ENCODE results near the gene SLC25A2. TPM values are rescaled to one million over a fixed set of nuclear protein-coding genes. Genes with fewer than 3 reads are reported as not detected.
"Not testable (repeated sequence)": the region's sequence is repeated elsewhere in the genome, so short reads cannot be mapped to it uniquely, and the experiment has no call there.

SLC25A2 gene
- total RNA-seq, 1 donor: 0.36 TPM

DNA sequence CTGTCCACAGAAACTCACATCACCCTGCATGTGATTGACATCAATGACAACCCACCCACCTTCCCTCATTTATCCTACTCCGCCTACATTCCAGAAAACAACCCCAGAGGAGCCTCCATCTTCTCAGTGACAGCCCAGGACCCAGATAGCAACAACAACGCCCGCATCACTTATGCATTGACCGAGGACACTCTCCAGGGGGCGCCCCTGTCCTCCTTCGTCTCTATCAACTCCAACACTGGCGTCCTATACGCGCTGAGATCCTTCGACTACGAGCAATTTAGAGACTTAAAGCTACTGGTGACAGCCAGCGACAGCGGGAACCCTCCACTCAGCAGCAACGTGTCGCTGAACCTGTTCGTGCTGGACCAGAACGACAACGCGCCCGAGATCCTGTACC is 41.5 kb upstream of the SLC25A2 start:
- Histone ChIP-seq H3K27ac (ENCODE audit: low read depth, low read length) (no peak overlapping the region), H3K4me1 (ENCODE audit: insufficient read depth, low read length) (no peaks in the 10 kb centered on the region), H3K79me2 (ENCODE audit: insufficient read depth, low read length) (no peaks in the 10 kb centered on the region), H4K20me1 (ENCODE audit: insufficient read depth, low read length) (no peaks in the 10 kb centered on the region), H3K36me3 (ENCODE audit: insufficient read depth, low read length) (no peaks in the 10 kb centered on the region), H3K4me2 (ENCODE audit: insufficient read depth, low read length) (no peak overlapping the region), H3K27me3 (ENCODE audit: insufficient read depth, low read length) (peaks cover 13% of the 10 kb centered on the region), H3K9me3 (ENCODE audit: low read depth, low read length) (peaks cover under 1% of the 10 kb centered on the region), H2AFZ (ENCODE audit: low read length) (no peak overlapping the region), H3K4me3 (ENCODE audit: insufficient read depth, low read length) (no peak overlapping the region)
- DNase-seq (ENCODE audit: insufficient read length, low spot score, missing footprints): no peak
- TF ChIP-seq, protein P1, sequence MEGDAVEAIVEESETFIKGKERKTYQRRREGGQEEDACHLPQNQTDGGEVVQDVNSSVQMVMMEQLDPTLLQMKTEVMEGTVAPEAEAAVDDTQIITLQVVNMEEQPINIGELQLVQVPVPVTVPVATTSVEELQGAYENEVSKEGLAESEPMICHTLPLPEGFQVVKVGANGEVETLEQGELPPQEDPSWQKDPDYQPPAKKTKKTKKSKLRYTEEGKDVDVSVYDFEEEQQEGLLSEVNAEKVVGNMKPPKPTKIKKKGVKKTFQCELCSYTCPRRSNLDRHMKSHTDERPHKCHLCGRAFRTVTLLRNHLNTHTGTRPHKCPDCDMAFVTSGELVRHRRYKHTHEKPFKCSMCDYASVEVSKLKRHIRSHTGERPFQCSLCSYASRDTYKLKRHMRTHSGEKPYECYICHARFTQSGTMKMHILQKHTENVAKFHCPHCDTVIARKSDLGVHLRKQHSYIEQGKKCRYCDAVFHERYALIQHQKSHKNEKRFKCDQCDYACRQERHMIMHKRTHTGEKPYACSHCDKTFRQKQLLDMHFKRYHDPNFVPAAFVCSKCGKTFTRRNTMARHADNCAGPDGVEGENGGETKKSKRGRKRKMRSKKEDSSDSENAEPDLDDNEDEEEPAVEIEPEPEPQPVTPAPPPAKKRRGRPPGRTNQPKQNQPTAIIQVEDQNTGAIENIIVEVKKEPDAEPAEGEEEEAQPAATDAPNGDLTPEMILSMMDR (IDR thresholded peaks at IDR 0.05; ENCODE audit: extremely low read depth, low read depth, low read length): no peak

DNA sequence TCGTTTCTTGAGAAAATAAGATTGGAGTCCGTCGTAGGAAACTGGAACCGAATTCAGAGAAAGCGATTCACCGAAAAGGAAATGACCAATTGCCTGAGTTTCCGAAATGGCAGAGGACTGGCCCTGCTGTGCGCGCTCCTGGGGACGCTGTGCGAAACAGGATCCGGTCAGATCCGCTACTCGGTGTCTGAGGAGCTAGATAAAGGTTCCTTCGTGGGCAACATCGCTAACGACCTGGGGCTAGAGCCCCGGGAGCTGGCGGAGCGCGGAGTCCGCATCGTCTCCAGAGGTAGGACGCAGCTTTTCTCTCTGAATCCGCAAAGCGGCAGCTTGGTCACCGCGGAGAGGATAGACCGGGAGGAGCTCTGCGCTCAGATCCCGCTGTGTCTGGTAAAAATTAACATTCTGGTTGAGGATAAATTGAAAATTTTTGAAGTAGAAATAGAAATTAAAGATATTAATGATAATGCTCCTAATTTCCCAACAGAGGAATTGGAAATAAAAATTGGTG is 40.2 kb upstream of the SLC25A2 start:
- Histone ChIP-seq H2AFZ (ENCODE audit: low read length) (peak overlapping the region; percentile 87), H3K36me3 (ENCODE audit: insufficient read depth, low read length) (no peaks in the 10 kb centered on the region), H3K27ac (ENCODE audit: low read depth, low read length) (no peak overlapping the region), H3K4me1 (ENCODE audit: insufficient read depth, low read length) (no peaks in the 10 kb centered on the region), H3K9me3 (ENCODE audit: low read depth, low read length) (peaks cover 2% of the 10 kb centered on the region), H3K27me3 (ENCODE audit: insufficient read depth, low read length) (peaks cover 16% of the 10 kb centered on the region), H3K79me2 (ENCODE audit: insufficient read depth, low read length) (no peaks in the 10 kb centered on the region), H4K20me1 (ENCODE audit: insufficient read depth, low read length) (no peaks in the 10 kb centered on the region), H3K4me3 (ENCODE audit: insufficient read depth, low read length) (peak overlapping the region; percentile 70), H3K4me2 (ENCODE audit: insufficient read depth, low read length) (peak overlapping the region; percentile 65)
- TF ChIP-seq, protein P1 (IDR thresholded peaks at IDR 0.05; ENCODE audit: extremely low read depth, low read depth, low read length): peak; percentile 7
- no peak for DNase-seq (ENCODE audit: insufficient read length, low spot score, missing footprints)

DNA sequence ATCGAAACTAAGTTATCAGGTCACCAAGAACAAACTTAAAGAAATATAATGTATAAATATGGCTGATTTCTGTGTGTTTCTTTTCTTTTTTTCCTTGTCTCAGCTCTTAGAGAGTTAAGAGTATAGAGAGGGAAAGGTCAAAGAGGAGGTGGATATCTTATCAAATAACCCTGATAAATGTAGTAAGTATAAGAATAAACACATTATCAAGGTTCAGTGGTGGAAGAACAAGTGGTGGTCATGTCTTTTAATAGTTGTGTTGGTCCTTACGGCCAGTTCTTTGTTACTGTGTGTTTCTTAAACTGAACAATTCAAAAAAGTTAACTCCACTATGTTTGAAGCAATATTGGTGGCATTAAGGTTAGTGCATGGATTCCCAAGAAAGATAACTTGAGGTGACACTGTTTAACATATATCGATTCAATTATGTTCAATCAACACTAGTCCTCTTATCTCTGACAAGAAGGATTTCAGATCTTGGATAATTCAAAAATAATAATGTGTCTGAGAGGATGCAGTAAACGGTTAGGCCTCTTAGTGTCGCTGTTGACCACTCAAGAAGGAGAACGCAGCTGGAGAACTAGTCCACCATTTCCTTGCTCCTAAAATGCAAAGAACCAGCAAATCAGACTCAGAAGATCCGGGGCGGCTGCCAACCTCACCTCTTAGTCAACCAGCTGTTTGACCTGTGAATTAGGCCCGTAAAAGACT is 39.5 kb upstream of the SLC25A2 start, which contains the start of gene PCDHGA3:
TSS of gene PCDHGA3 (plus strand) at position 588 of the 711 bp plus-strand sequence. CDS start 205 bp downstream, outside the sequence.
- peaks cover 2% of the 10 kb centered on the region for H3K9me3 ChIP-seq (ENCODE audit: low read depth, low read length)
- no peaks in the 10 kb centered on the region for H3K79me2 ChIP-seq (ENCODE audit: insufficient read depth, low read length)
- peak; percentile 92 for DNase-seq (ENCODE audit: insufficient read length, low spot score, missing footprints)
- TF ChIP-seq, protein P1 (IDR thresholded peaks at IDR 0.05; ENCODE audit: extremely low read depth, low read depth, low read length): peak; percentile 60
- peaks cover 16% of the 10 kb centered on the region for H3K27me3 ChIP-seq (ENCODE audit: insufficient read depth, low read length)
- H3K36me3 ChIP-seq (ENCODE audit: insufficient read depth, low read length): no peaks in the 10 kb centered on the region
- peak within 1 kb of the TSS; percentile 70 for H3K4me3 ChIP-seq (ENCODE audit: insufficient read depth, low read length)
- H3K4me1 ChIP-seq (ENCODE audit: insufficient read depth, low read length): no peaks in the 10 kb centered on the region
- H3K4me2 ChIP-seq (ENCODE audit: insufficient read depth, low read length): peak within 1 kb of the TSS; percentile 65
- peak within 1 kb of the TSS; percentile 87 for H2AFZ ChIP-seq (ENCODE audit: low read length)
- H3K27ac ChIP-seq (ENCODE audit: low read depth, low read length): no peak within 1 kb of the TSS
- H4K20me1 ChIP-seq (ENCODE audit: insufficient read depth, low read length): no peaks in the 10 kb centered on the region

DNA sequence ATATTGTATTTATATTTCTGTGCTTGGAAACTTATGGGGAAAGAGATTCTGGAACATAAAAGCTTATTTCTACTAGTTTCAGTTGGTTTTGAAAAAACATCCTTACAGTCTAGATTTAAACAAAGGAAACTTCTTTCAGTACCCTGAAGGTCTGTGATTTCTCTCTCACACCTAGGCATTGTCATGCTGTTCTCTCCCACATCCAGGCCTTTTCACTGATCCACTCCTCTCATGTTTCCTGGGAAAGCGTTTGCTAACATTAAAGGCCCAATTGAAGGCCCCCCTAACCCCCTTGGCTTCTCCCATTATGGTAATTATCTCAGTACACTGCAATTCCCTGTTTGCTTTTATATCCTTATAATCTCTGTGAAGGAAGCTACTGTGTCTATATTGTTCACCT is 38.9 kb upstream of the SLC25A2 start:
- no peak overlapping the region for H3K4me2 ChIP-seq (ENCODE audit: insufficient read depth, low read length)
- no peak overlapping the region for H2AFZ ChIP-seq (ENCODE audit: low read length)
- no peak overlapping the region for H3K4me3 ChIP-seq (ENCODE audit: insufficient read depth, low read length)
- H3K4me1 ChIP-seq (ENCODE audit: insufficient read depth, low read length): no peaks in the 10 kb centered on the region
- no peak overlapping the region for H3K27ac ChIP-seq (ENCODE audit: low read depth, low read length)
- no peaks in the 10 kb centered on the region for H4K20me1 ChIP-seq (ENCODE audit: insufficient read depth, low read length)
- H3K36me3 ChIP-seq (ENCODE audit: insufficient read depth, low read length): no peaks in the 10 kb centered on the region
- no peak for DNase-seq (ENCODE audit: insufficient read length, low spot score, missing footprints)
- H3K79me2 ChIP-seq (ENCODE audit: insufficient read depth, low read length): no peaks in the 10 kb centered on the region
- peaks cover 2% of the 10 kb centered on the region for H3K9me3 ChIP-seq (ENCODE audit: low read depth, low read length)
- TF ChIP-seq, protein P1 (IDR thresholded peaks at IDR 0.05; ENCODE audit: extremely low read depth, low read depth, low read length): no peak
- H3K27me3 ChIP-seq (ENCODE audit: insufficient read depth, low read length): peaks cover 16% of the 10 kb centered on the region

DNA sequence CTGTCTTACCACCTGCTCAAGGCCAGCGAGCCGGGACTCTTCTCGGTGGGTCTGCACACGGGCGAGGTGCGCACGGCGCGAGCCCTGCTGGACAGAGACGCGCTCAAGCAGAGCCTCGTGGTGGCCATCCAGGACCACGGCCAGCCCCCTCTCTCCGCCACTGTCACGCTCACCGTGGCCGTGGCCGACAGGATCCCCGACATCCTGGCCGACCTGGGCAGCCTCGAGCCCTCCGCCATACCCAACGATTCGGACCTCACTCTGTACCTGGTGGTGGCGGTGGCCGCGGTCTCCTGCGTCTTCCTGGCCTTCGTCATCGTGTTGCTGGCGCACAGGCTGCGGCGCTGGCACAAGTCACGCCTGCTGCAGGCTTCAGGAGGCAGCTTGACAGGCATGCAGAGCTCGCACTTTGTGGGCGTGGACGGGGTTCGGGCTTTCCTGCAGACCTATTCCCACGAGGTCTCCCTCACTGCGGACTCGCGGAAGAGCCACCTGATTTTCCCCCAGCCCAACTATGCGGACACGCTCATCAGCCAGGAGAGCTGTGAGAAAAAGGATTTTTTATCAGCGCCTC is 37.0 kb upstream of the SLC25A2 start:
- not testable (repeated sequence) for H3K79me2 ChIP-seq (ENCODE audit: insufficient read depth, low read length); H3K27ac ChIP-seq (ENCODE audit: low read depth, low read length); H3K4me1 ChIP-seq (ENCODE audit: insufficient read depth, low read length); H3K9me3 ChIP-seq (ENCODE audit: low read depth, low read length); H2AFZ ChIP-seq (ENCODE audit: low read length); DNase-seq (ENCODE audit: insufficient read length, low spot score, missing footprints); H3K4me2 ChIP-seq (ENCODE audit: insufficient read depth, low read length); H3K4me3 ChIP-seq (ENCODE audit: insufficient read depth, low read length); H4K20me1 ChIP-seq (ENCODE audit: insufficient read depth, low read length); H3K36me3 ChIP-seq (ENCODE audit: insufficient read depth, low read length)
- H3K27me3 ChIP-seq (ENCODE audit: insufficient read depth, low read length): peaks cover 27% of the 10 kb centered on the region

Data from osteoblast (primary cell).